Measurements from ENCODE around the gene RTL1. TPM values are rescaled to one million over a fixed set of nuclear protein-coding genes. Genes with fewer than 3 reads are reported as not detected.

The RTL1 gene
- total and polyA plus RNA-seq, 4 experiments from 2014 or later, result not detected

GRCh38 chr14:100891051-100891450 lies 12.5 kb downstream of the RTL1 start:
- H3K27ac ChIP-seq (ENCODE audit: low read depth, low read length), result no peak overlapping the region
- DNase-seq, result no peak
- intact Hi-C loops (cut with micrococcal nuclease), result no loop called here
- Mint-ChIP-seq H3K9me3 (no peaks in the 10 kb centered on the region), H3K27ac (no peak overlapping the region), H3K27me3 (peaks cover 15 to 28% of the 10 kb centered on the region in 2 donors), H3K4me1 (no peaks in the 10 kb centered on the region), H3K4me3 (no peak overlapping the region), H3K36me3 (no peaks in the 10 kb centered on the region)
- no peaks in the 10 kb centered on the region for H3K36me3 ChIP-seq (ENCODE audit: insufficient read depth, low read length)
- H3K4me3 ChIP-seq (ENCODE audit: low read length in 2 of 2), result no peak overlapping the region
- H3K4me1 ChIP-seq (ENCODE audit: insufficient read depth, low read length), result no peaks in the 10 kb centered on the region
- POLR2A ChIA-PET (ENCODE audit: partially characterized antibody), result no interaction called here
- CTCF ChIA-PET (ENCODE audit: partially characterized antibody), result no interaction called here
- H3K27me3 ChIP-seq (ENCODE audit: insufficient read depth, low read length), result no peaks in the 10 kb centered on the region
- no peaks in the 10 kb centered on the region for H3K9me3 ChIP-seq (ENCODE audit: control insufficient read depth in 1 of 2, low read length in 2 of 2)

GRCh38 chr14:100890061-100890850 lies 13.3 kb downstream of the RTL1 start:
- Histone ChIP-seq H3K36me3 (ENCODE audit: insufficient read depth, low read length) (no peaks in the 10 kb centered on the region), H3K4me3 (ENCODE audit: low read length in 2 of 2) (no peak overlapping the region), H3K27ac (ENCODE audit: low read depth, low read length) (no peak overlapping the region), H3K9me3 (ENCODE audit: control insufficient read depth in 1 of 2, low read length in 2 of 2) (no peaks in the 10 kb centered on the region), H3K4me1 (ENCODE audit: insufficient read depth, low read length) (no peaks in the 10 kb centered on the region), H3K27me3 (ENCODE audit: insufficient read depth, low read length) (no peaks in the 10 kb centered on the region)
- peaks cover 0 to 3% (median 0%) of the 10 kb centered on the region in 8 donors for H3K9me3 Mint-ChIP-seq
- DNase-seq, result no peak
- no peaks in the 10 kb centered on the region for H3K4me1 Mint-ChIP-seq
- ChIA-PET CTCF (ENCODE audit: partially characterized antibody) (no interaction called here), POLR2A (ENCODE audit: partially characterized antibody) (no interaction called here)
- intact Hi-C loops (cut with micrococcal nuclease), result no loop called here
- peaks cover 13 to 28% of the 10 kb centered on the region in 2 donors for H3K27me3 Mint-ChIP-seq
- no peak overlapping the region for H3K4me3 Mint-ChIP-seq
- no peak overlapping the region for H3K27ac Mint-ChIP-seq
- no peaks in the 10 kb centered on the region for H3K36me3 Mint-ChIP-seq

- Mint-ChIP-seq H3K9me3 (peaks cover 0 to 3% (median 0%) of the 10 kb centered on the region in 8 donors), H3K4me3 (no peak overlapping the region), H3K27ac (no peak overlapping the region), H3K27me3 (peaks cover 10 to 23% of the 10 kb centered on the region in 2 donors), H3K36me3 (no peaks in the 10 kb centered on the region), H3K4me1 (no peaks in the 10 kb centered on the region)
- Histone ChIP-seq H3K27me3 (ENCODE audit: insufficient read depth, low read length) (no peaks in the 10 kb centered on the region), H3K9me3 (ENCODE audit: control insufficient read depth in 1 of 2, low read length in 2 of 2) (no peaks in the 10 kb centered on the region), H3K36me3 (ENCODE audit: insufficient read depth, low read length) (no peaks in the 10 kb centered on the region), H3K4me1 (ENCODE audit: insufficient read depth, low read length) (no peaks in the 10 kb centered on the region), H3K27ac (ENCODE audit: low read depth, low read length) (no peak overlapping the region), H3K4me3 (ENCODE audit: low read length in 2 of 2) (no peak overlapping the region)
- intact Hi-C loops (cut with micrococcal nuclease), result no loop called here
- CTCF ChIA-PET (ENCODE audit: partially characterized antibody), result no interaction called here
- POLR2A ChIA-PET (ENCODE audit: partially characterized antibody), result no interaction called here
- DNase-seq, result no peak
Observed at GRCh38 chr14:100889641-100890040, 13.9 kb downstream of the RTL1 start.

GRCh38 chr14:100888789-100889315 lies 14.7 kb downstream of the RTL1 start:
- DNase-seq, result no peak
- POLR2A ChIA-PET (ENCODE audit: partially characterized antibody), result no interaction called here
- H3K4me3 Mint-ChIP-seq, result no peak overlapping the region
- Histone ChIP-seq H3K4me3 (ENCODE audit: low read length in 2 of 2) (no peak overlapping the region), H3K4me1 (ENCODE audit: insufficient read depth, low read length) (no peaks in the 10 kb centered on the region), H3K27me3 (ENCODE audit: insufficient read depth, low read length) (no peaks in the 10 kb centered on the region), H3K36me3 (ENCODE audit: insufficient read depth, low read length) (no peaks in the 10 kb centered on the region), H3K9me3 (ENCODE audit: control insufficient read depth in 1 of 2, low read length in 2 of 2) (no peaks in the 10 kb centered on the region), H3K27ac (ENCODE audit: low read depth, low read length) (no peak overlapping the region)
- intact Hi-C loops (cut with micrococcal nuclease), result no loop called here
- H3K27ac Mint-ChIP-seq, result no peak overlapping the region
- H3K9me3 Mint-ChIP-seq, result peaks cover 0 to 3% (median 0%) of the 10 kb centered on the region in 8 donors
- CTCF ChIA-PET (ENCODE audit: partially characterized antibody), result no interaction called here
- H3K27me3 Mint-ChIP-seq, result peaks cover 7 to 21% of the 10 kb centered on the region in 2 donors
- H3K4me1 Mint-ChIP-seq, result no peaks in the 10 kb centered on the region
- H3K36me3 Mint-ChIP-seq, result no peaks in the 10 kb centered on the region

GRCh38 chr14:100887728-100888335 lies 15.7 kb downstream of the RTL1 start:
- intact Hi-C loops (cut with micrococcal nuclease), result no loop called here
- Mint-ChIP-seq H3K27ac (no peak overlapping the region), H3K36me3 (no peaks in the 10 kb centered on the region), H3K4me1 (no peaks in the 10 kb centered on the region), H3K9me3 (peaks cover 0 to 3% (median 0%) of the 10 kb centered on the region in 8 donors), H3K4me3 (no peak overlapping the region), H3K27me3 (peaks cover 6 to 17% of the 10 kb centered on the region in 2 donors)
- H3K9me3 ChIP-seq (ENCODE audit: control insufficient read depth in 1 of 2, low read length in 2 of 2), result no peaks in the 10 kb centered on the region
- CTCF ChIA-PET (ENCODE audit: partially characterized antibody), result interaction anchor here (1.3 kb wide), 1 partner anchor 10 kb away, joined by 3 read pairs; no protein-coding TSS in a partner anchor
- POLR2A ChIA-PET (ENCODE audit: partially characterized antibody), result no interaction called here
- no peaks in the 10 kb centered on the region for H3K27me3 ChIP-seq (ENCODE audit: insufficient read depth, low read length)
- H3K27ac ChIP-seq (ENCODE audit: low read depth, low read length), result no peak overlapping the region
- H3K4me1 ChIP-seq (ENCODE audit: insufficient read depth, low read length), result no peaks in the 10 kb centered on the region
- no peaks in the 10 kb centered on the region for H3K36me3 ChIP-seq (ENCODE audit: insufficient read depth, low read length)
- no peak overlapping the region for H3K4me3 ChIP-seq (ENCODE audit: low read length in 2 of 2)
- DNase-seq, result no peak

GRCh38 chr14:100885617-100886016 lies 17.9 kb downstream of the RTL1 start:
- Mint-ChIP-seq H3K27ac (no peak overlapping the region), H3K4me1 (no peaks in the 10 kb centered on the region), H3K27me3 (peaks cover 3 to 9% of the 10 kb centered on the region in 2 donors), H3K4me3 (no peak overlapping the region), H3K36me3 (no peaks in the 10 kb centered on the region), H3K9me3 (peaks cover 0 to 3% (median 0%) of the 10 kb centered on the region in 8 donors)
- POLR2A ChIA-PET (ENCODE audit: partially characterized antibody), result no interaction called here
- no peak overlapping the region for H3K4me3 ChIP-seq (ENCODE audit: low read length in 2 of 2)
- H3K27me3 ChIP-seq (ENCODE audit: insufficient read depth, low read length), result no peaks in the 10 kb centered on the region
- no peaks in the 10 kb centered on the region for H3K36me3 ChIP-seq (ENCODE audit: insufficient read depth, low read length)
- intact Hi-C loops (cut with micrococcal nuclease), result no loop called here
- H3K27ac ChIP-seq (ENCODE audit: low read depth, low read length), result no peak overlapping the region
- H3K4me1 ChIP-seq (ENCODE audit: insufficient read depth, low read length), result no peaks in the 10 kb centered on the region
- CTCF ChIA-PET (ENCODE audit: partially characterized antibody), result no interaction called here
- DNase-seq, result no peak
- no peaks in the 10 kb centered on the region for H3K9me3 ChIP-seq (ENCODE audit: control insufficient read depth in 1 of 2, low read length in 2 of 2)

- Histone ChIP-seq H3K27ac (ENCODE audit: low read depth, low read length) (no peak overlapping the region), H3K9me3 (ENCODE audit: control insufficient read depth in 1 of 2, low read length in 2 of 2) (no peaks in the 10 kb centered on the region), H3K4me3 (ENCODE audit: low read length in 2 of 2) (no peak overlapping the region), H3K36me3 (ENCODE audit: insufficient read depth, low read length) (no peaks in the 10 kb centered on the region), H3K27me3 (ENCODE audit: insufficient read depth, low read length) (no peaks in the 10 kb centered on the region), H3K4me1 (ENCODE audit: insufficient read depth, low read length) (no peaks in the 10 kb centered on the region)
- no peak overlapping the region for H3K4me3 Mint-ChIP-seq
- DNase-seq, result no peak
- ChIA-PET POLR2A (ENCODE audit: partially characterized antibody) (no interaction called here), CTCF (ENCODE audit: partially characterized antibody) (no interaction called here)
- H3K9me3 Mint-ChIP-seq, result peaks cover 0 to 3% (median 0%) of the 10 kb centered on the region in 8 donors
- peaks cover 5 to 11% of the 10 kb centered on the region in 2 donors for H3K27me3 Mint-ChIP-seq
- H3K36me3 Mint-ChIP-seq, result no peaks in the 10 kb centered on the region
- no peaks in the 10 kb centered on the region for H3K4me1 Mint-ChIP-seq
- intact Hi-C loops (cut with micrococcal nuclease), result no loop called here
- H3K27ac Mint-ChIP-seq, result no peak overlapping the region
Observed at GRCh38 chr14:100885196-100885595, 18.3 kb downstream of the RTL1 start.
